GM10248 (cell line): ENCODE results near the gene PDHX.

Experiments used
- CTCF ChIA-PET: fragments of 300-600 bp; sonication (Branson Sonifier 250); formaldehyde crosslinking; extraction: SDS; loops from one replicate; lab custom pipeline; 2021; ENCODE audit warnings: antibody characterized with exemption; lab: Yijun Ruan, JAX
- POLR2A ChIA-PET: fragments of 350-650 bp; sonication (Branson Sonifier 250); formaldehyde crosslinking; extraction: SDS; loops from one replicate; lab custom pipeline; 2020; ENCODE audit warnings: antibody characterized with exemption; lab: Yijun Ruan, JAX
- DNase-seq: peaks from one replicate; pipeline ENCODE4 v3.0.0; 2012; ENCODE audit errors: extremely low spot score
- TF ChIP-seq, protein P1 (sequence below): IDR thresholded peaks from 2 replicates; pipeline ENCODE4 v1.5.1; 2012; ENCODE audit warnings: mild to moderate bottlenecking, low read depth; ENCODE audit errors: extremely low read depth, missing control alignments, control extremely low read depth

PDHX gene

DNA sequence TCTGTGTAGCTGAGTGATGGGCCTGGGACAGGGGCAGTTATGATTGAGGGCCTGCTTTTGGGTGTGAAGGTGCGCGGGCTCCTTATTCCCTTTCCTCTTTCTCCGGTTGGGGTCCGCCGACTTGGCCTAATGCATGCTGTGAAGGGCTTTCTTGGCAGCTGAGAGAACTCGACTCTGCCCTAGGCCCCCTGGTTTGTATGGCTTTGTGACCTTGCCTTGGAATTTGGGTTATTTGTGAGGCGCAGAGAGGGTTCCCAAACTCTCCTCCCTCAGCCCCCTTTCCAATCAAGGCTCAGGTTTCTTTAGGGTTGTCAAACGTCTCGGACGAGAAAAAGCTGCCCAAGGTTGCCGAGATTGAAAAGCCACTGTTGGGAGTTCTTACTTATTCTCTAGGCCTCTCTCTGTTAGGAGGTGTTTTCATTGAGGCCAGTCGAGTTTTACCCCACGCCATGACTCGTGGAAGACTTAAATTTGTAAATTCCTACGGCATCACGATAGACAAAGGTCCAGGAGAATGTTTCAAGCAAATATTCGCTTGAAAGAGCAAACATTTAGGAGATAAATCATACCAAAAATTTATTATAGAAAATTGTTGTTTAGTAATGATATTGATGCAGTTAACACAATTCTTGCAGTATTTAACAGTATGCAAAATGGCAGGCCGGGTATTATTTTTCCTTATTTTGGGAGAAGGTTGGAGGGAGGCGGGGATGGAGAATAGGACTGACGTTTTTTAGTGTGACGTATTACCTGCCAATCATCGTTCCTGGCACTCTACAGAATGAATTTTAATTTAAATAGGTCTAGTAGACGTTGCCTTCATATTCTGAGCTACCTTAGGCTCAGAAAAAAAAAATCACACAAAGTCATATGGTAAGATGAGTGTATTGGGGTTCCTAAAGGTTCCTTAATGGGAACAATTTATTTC, 689 bp downstream of the PDHX start:
- ChIA-PET POLR2A (no interaction called here), CTCF (interaction anchor here (1.0 to 2.2 kb wide), 8 partner anchors 8 to 486 kb away, joined by 3 to 12 read pairs (median 4); no protein-coding TSS in a partner anchor)
- DNase-seq: no peak
- TF ChIP-seq, protein P1, sequence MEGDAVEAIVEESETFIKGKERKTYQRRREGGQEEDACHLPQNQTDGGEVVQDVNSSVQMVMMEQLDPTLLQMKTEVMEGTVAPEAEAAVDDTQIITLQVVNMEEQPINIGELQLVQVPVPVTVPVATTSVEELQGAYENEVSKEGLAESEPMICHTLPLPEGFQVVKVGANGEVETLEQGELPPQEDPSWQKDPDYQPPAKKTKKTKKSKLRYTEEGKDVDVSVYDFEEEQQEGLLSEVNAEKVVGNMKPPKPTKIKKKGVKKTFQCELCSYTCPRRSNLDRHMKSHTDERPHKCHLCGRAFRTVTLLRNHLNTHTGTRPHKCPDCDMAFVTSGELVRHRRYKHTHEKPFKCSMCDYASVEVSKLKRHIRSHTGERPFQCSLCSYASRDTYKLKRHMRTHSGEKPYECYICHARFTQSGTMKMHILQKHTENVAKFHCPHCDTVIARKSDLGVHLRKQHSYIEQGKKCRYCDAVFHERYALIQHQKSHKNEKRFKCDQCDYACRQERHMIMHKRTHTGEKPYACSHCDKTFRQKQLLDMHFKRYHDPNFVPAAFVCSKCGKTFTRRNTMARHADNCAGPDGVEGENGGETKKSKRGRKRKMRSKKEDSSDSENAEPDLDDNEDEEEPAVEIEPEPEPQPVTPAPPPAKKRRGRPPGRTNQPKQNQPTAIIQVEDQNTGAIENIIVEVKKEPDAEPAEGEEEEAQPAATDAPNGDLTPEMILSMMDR: no peak

DNA sequence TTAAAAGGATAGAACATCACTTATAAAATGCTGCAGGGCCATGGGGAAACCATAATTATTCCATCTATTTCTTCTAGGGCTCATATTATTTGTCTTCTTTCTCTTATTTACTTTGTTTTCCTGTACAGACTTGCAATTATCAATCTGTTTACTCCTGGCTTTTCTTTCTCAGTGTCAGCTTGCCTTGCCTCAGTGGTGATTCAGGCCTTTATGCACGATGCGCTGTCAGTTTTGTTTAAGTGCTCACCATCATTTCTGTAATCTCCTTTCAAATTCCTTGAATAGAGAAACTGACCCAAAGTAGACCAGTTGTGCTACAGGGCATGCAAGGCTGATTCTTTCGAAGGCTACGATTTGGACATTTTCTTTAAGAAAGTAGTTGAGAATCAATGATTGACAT, 4.7 kb downstream of the PDHX start:
- POLR2A ChIA-PET: no interaction called here
- CTCF ChIA-PET: interaction anchor here (2.1 kb wide), 1 partner anchor 12 kb away, joined by 5 read pairs; no protein-coding TSS in a partner anchor
- TF ChIP-seq, protein P1: no peak
- no peak for DNase-seq

DNA sequence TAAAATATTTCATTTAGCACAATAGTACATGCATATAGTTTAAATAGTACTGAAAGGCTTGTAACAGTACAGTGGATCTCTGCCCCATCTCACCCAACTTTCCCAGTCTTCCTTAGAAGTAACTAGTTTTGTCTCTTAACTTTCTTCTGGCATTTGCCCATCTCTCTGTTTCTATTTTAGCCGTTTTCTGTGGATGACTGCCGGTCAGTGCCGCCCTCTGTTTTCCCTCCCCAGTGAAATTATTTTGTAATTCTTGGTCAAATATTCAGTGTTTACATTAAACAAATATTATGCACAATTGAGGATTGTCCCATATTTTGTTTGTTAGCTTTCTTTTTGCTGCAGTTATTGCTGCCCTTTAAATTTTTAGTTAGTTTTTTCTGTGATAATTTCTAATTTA, 8.3 kb downstream of the PDHX start:
- ChIA-PET POLR2A (no interaction called here), CTCF (interaction anchor here (0.8 to 6.3 kb wide), 14 partner anchors 8 to 488 kb away, joined by 3 to 107 read pairs (median 4); partner anchors contain the start of gene PDHX)
- TF ChIP-seq, protein P1: no peak
- DNase-seq: no peak

DNA sequence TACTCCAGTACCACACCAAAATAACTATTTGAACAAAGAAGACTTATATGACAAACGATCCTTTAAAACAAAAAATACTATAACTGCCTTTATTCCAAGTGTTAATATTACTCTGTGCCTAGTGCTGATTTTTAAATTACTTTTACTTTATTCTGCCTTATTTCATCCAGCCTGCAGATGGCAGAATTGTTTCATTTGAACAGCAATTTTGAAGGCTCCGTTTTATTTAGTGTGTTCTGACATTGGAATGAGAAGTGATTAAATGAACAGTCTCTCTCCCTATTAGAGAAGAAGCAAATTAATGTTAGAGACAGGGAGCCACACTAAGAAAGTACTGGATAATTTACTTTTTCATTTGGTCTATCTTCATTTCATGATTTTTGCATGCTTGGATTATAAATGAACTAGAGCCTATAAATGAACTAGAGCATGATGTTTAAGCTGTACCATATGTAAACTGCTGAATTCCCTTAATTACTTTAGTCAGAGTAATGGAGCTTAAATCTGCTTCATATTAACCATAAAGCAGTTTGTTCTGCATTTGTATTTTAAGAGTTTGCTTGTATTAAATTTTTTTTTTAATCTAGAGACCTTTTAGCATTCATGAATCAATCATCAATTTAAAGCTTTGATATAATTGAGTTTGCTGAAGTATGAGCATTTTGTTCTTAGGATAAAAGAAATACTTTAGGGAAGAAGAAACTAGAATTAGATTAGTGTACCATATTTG, 9.8 kb downstream of the PDHX start:
- no peak for DNase-seq
- ChIA-PET CTCF (interaction anchor here (0.7 to 6.3 kb wide), 39 partner anchors 9 to 706 kb away, joined by 3 to 107 read pairs (median 4); no protein-coding TSS in a partner anchor), POLR2A (no interaction called here)
- TF ChIP-seq, protein P1: peak; percentile 58

DNA sequence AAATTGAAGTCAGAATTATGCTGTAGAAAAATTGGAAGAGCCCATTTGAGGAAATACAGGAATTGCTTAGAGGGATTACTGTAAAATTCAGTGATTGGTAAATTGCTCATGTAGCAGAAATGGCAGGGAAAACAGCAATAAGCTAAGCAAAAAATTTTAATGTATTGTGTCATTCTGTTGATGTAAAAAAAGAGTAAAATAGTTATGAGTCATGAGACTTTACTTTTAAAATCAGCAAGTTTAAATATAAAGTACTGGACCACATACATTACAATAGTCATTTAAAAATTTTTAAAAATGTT, 10.4 kb downstream of the PDHX start:
- TF ChIP-seq, protein P1: no peak
- CTCF ChIA-PET: interaction anchor here (0.7 to 6.3 kb wide), 37 partner anchors 9 to 705 kb away, joined by 3 to 107 read pairs (median 4); no protein-coding TSS in a partner anchor
- POLR2A ChIA-PET: no interaction called here
- no peak for DNase-seq

DNA sequence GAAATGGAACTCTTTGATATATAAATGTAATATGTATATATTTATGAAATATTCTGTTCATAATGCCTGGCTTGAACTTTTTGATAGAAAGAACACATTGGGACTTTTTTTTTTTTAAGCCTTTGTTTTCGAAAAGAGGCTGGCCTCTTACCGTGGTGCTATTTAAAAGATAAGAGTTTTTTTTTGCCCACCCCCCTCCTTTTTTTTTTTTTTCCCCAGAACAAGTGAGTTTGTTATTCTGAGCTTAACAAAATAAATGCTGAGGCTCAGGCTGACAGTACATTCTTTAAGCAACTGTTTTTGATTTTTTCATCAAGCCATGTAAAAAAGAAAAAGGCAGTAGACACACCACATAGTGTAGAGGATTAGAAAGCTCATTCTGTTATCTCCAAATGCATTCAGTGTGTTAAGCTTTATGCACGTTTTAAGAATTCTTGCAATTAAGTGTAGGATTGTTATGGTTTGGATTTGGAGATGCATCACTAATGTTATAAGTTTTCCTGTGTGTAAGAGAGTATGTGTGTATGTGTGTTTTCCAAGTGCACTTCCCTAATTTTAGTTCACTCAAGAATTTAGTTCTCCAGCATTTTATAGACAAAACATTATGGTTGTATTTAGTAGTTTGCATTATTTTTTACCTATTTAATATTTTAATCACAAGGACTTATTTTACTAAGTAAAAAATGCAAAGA, 12.0 kb downstream of the PDHX start:
- no peak for DNase-seq
- TF ChIP-seq, protein P1: no peak
- ChIA-PET POLR2A (no interaction called here), CTCF (interaction anchor here (1.9 to 6.3 kb wide), 2 partner anchors 10 to 462 kb away, joined by 5 to 107 read pairs; no protein-coding TSS in a partner anchor)
